Cerebellar nuclear complex (tissue), 1 donor: Measurements from ENCODE around the gene TIGAR.

Source experiments
- DNase-seq, 2 experiments: peaks; one replicate each; lab custom pipeline; 2025; lab: John Stamatoyannopoulos, UW

TIGAR gene

GRCh38 chr12:4282892-4283511 lies 38.0 kb upstream of the TIGAR start:
- DNase-seq, result no peak

DNA sequence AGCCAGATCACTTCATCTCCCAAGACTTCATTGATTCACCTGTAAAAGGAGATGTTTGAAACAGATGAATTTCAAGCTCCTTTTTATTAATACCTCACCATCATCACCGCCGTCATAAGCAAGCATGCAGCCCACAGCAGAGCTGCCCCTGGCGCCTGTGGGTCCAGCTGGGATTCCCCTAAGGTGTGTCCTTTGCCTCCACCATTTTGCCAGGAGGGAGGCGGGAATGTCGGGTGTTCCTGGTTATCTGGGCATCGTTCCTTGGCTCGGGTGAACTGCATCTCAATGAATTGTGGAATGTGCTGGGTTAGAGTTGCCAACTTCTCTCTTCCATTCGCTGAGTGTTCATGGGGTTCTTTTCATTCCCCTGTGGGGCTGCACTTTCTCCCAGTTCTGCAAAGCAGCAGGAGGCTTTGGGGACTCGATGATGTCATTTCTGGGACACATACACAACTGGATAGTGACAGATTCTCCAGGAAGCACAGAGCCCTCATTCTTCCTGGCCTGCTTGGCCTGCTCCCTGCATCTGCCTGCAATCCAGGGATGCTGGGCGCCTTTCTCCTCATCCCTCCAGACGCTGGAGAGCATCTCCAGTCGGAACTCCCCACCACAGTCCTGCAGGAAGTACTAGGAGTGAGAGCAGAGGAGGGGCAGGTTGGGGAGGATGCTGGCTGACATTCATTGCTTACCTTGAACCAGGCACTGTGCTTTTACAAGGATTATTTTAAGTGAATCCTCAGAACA lies 37.3 kb upstream of the TIGAR start:
- DNase-seq, result no peak

GRCh38 chr12:4284306-4284705 lies 36.7 kb upstream of the TIGAR start:
- DNase-seq, result no peak

- no peak for DNase-seq
These were observed 35.9 kb upstream of the TIGAR start for GRCh38 chr12:4285070-4285469.

DNA sequence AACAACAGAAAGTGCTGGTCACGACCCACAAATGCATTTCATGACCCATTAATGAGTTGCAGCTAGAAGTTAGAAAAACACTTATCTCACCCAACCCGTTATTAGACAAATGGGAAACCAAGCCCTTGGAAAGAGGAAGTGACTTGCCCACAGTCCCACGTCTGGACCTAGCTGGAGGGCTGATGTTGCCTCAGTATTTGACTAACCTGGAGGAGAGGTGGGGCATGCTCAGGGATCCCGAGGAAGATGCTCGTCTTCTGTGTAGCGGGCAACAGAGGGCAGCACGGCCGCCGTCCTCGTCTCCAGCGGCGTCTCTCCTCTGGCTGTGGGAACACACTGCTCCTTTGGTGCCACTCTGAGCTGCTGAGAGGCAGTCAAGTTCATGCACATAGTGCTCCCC lies 34.8 kb upstream of the TIGAR start:
- no peak for DNase-seq

DNA sequence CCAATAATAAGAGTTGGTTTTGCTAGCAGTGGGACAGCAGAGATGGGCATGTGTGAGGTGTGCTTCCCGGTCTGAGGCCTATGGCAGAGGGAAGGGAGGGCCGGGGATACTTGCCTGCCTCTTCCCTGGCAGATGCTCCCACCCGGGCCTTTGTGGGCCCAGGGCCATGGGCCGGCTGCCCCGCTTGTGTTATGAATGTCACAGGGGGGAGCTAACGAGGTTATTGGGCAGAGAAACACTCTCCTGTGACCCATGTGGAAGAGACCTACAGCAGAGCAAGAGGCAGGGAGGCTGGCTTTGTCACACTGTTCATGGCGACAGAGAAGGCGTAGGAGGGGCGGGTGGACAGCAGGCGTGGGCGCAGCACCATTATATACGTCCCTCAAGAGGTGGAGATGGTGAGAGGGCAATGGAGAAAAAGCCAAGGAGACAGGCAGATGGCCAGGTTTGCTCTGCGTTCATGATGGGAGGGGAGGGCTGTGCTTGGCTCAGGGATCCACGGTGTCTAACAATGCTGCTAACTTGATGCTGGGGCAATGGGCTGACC lies 34.2 kb upstream of the TIGAR start:
- no peak for DNase-seq

GRCh38 chr12:4287325-4288211 lies 33.4 kb upstream of the TIGAR start:
- no peak for DNase-seq

DNA sequence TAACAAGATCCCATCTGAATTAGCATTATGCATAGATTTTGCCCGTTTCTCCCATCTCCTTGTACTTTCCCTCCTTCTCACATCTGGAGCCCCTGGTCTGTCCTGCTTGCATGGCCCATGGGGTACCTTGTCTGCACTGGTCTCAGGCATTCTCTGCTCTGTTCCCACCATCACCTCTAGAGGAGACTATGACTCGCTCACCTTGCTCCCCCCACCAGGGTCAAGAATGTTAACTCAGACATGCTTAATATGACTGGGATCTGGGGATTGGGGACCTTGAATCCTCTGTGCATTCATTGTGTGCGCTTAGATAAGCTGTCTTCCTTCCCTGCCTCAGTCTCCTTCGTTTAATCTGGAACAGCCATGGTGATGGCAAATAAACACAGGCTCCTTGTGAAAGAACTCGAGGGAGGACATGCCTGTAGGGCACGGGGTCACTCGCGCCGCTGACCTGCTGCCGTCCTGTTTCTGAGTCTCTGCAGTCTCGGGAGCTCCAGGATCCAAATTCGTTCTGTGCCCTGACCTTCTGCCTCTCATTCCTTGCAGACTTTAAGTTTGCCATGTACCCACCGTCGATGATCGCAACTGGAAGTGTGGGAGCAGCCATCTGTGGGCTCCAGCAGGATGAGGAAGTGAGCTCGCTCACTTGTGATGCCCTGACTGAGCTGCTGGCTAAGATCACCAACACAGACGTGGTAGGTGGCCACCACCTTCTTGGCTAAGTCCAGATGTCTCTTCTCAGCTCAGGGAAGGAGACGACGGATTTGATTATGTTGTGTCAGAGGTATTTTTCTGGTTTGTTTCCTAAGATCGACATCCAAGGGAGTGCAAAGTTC lies 32.5 kb upstream of the TIGAR start:
- no peak for DNase-seq

- DNase-seq, result no peak
These were observed 31.7 kb upstream of the TIGAR start for GRCh38 chr12:4289231-4289878.

DNA sequence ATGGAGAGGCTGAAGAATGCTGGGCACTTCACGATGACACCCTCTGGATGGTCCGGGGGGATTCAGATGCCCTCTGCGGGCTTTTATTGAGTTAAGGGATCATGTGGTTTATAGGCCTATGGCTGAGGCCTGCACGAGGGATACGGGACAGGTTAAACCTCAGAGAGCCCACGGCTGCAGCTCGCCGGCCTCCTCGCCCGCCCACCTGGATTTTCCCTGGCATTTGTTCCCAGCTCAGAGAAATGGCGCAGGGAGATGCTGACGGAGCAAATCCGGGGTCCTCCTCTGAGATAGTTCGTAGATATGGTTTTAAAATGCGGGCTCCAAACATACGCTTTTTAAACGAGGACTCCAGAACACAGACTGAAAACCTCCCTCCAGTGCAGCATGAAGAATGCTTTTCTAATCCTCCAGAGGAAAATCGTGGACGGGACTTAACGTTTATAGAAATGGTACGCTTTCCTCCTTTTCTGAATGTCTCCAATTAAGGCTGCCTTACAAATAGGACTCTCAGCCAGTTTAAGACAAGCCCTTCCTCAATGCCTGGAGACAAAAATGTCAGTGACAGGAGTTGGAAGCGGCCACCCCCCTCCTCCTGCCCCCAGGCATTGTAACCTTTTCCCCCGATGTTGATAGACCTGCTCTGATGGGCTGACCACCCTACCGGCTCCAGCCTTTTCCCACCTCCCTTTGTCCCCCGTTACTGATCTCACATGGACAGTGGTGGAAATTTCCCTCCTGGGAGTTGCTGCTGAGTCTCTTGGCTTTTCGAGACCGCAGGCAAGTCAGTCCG lies 30.8 kb upstream of the TIGAR start:
- no peak for DNase-seq

DNA sequence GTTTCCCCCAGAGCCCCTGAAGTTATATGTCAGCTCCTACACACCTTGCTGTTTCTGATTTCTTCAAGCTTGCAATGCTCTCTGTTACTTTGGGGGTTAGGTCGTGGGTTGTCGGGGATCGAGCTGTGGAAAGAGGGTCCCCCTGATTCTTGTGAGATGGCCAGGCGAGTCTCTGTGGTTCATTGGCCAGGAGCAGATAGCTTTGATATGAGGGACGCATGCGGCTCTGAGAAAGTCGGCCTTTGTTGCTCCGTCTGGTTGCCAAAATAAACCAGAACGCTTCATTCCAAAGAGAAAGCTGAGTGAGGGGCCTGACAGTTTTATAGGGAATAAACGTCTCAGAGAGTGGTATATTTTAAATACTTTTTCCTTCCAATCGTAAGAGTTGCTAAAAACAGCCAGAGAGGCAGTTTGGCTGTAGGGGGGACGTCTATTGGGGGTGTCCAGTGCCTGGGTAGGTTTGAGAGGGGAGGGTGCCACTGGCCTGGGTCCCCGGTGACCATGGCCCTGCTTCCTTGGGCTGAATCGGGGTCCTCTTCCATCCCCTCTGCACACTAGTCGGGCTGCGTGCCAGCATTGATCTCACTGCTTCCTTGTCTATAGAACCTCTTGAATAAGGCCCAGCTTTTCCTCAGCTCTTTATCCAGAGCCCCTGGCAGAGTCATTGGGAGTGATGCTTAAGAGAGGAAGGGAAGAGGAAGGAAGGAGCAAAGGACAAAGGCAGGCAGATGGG lies 28.5 kb upstream of the TIGAR start:
- DNase-seq, result no peak

DNA sequence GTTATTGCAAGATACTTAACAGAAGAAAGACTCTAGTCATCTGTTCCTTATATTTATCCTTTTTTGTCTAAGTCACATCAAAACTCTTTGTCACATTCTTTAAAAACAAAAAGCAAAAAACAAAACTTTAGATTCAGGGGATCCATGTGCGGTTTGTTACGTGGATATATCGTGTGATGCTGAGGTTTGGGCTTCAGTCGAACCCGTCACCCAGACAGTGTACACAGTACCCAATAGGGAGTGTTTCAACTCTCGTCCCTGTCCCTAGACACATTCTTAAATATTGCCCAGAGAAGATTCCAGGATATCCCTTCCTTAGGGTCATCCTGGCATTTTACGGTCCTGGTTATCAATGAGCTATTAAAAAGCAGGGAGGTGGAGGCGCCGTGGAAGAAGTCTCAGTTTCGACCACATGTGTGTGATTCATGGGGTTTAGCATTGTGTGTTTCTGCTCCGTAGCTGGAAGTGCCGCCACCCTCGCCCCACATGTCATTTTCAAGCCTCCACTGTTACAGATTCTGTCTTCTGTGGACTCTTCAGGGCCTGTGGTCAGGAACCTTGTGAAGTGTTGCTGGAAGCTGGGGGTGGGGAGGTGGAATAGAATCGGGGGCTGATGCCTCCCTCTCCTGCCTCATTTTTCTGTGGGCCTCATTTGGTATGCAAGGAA lies 27.6 kb upstream of the TIGAR start:
- DNase-seq, result no peak

GRCh38 chr12:4293966-4294505 lies 27.0 kb upstream of the TIGAR start:
- DNase-seq, result no peak

GRCh38 chr12:4296751-4297150 lies 24.3 kb upstream of the TIGAR start:
- no peak for DNase-seq

GRCh38 chr12:4297617-4298016 lies 23.4 kb upstream of the TIGAR start:
- DNase-seq, result no peak

DNA sequence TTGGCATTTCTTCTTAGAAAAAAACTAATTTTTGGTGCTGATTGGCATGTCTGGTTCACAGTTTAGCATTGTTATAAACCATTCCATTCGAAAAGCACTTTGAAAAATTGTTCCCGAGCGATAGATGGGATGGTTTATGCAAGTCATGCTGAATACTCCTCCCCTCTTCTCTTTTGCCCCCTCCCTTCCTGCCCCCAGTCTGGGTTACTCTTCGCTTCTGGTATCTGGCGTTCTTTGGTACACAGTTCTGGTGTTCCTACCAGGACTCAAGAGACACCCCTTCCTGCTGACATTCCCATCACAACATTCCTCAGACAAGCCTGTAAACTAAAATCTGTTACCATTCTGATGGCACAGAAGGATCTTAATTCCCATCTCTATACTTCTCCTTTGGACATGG lies 20.1 kb upstream of the TIGAR start:
- no peak for DNase-seq

DNA sequence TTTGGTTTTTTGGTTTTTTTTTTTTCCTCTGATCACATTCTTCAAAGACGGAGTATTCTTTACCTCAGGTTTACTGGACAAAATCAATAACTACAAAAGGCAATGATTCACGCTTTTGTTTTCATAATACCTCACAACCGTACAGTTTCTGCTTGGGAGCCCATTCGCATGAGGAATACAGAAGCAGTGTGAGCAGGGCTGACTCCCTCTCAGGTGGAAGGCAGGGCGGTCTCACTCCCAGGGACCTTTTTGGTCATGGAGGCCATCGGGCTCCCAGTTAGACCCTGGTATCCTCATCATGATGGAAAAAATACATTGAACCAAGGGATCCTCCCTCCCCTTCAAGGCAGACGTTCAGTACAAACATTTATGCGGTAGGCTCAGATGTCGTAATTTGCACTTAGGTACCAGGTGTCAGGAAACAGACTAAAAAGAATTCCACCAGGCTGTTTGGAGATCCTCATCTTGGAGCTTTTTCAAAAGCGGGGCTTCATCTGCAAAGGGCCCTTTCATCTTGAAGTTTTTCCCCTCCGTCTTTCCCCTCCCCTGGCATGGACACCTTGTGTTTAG lies 19.0 kb upstream of the TIGAR start:
- DNase-seq, result no peak

GRCh38 chr12:4302881-4303280 lies 18.1 kb upstream of the TIGAR start:
- no peak for DNase-seq
